K562 (cell line): ENCODE data around the gene PSME1. TPM values are rescaled to one million over a fixed set of nuclear protein-coding genes. Genes with fewer than 3 reads are reported as not detected.

Experiments used
- CBFA2T2 ChIP-seq: fragments of 450-650 bp; conservative IDR thresholded peaks from 2 replicates; pipeline ENCODE4 v1.6.1; 2017; ENCODE audit warnings: mild to moderate bottlenecking
- EHMT2 ChIP-seq: fragments of 450-650 bp; IDR thresholded peaks from 2 replicates; pipeline ENCODE4 v1.6.1; 2018; ENCODE audit warnings: antibody characterized with exemption
- FOSL1 ChIP-seq: fragments of 200-800 bp; sonication (Bioruptor generic); conservative IDR thresholded peaks from 2 replicates; pipeline ENCODE4 v1.6.1; 2016; ENCODE audit warnings: missing genetic modification characterization, missing compliant biosample characterization
- FOXP1 ChIP-seq: sonication (generic); formaldehyde crosslinking; IDR thresholded peaks from 2 replicates; pipeline ENCODE4 v1.8.0; 2022; ENCODE audit warnings: mild to moderate bottlenecking, missing genetic modification reagents
- GABPB2 ChIP-seq: fragments of 250-450 bp; sonication (Bioruptor Pico); conservative IDR thresholded peaks from 2 replicates; pipeline ENCODE4 v1.5.1; 2021; ENCODE audit warnings: mild to moderate bottlenecking
- KLF1 ChIP-seq: fragments of 450-650 bp; IDR thresholded peaks from 2 replicates; pipeline ENCODE4 v1.6.1; 2016; ENCODE audit warnings: missing genetic modification characterization, missing compliant biosample characterization
- NCOA1 ChIP-seq: fragments of 450-650 bp; IDR thresholded peaks from 2 replicates; pipeline ENCODE4 v1.6.1; 2016; ENCODE audit warnings: low read depth
- NR1H2 ChIP-seq: sonication (generic); formaldehyde crosslinking; IDR thresholded peaks from 2 replicates; pipeline ENCODE4 v1.4.0; 2020; ENCODE audit warnings: mild to moderate bottlenecking, missing genetic modification reagents
- PATZ1 ChIP-seq: fragments of 250-450 bp; sonication (Bioruptor Pico); IDR thresholded peaks from 2 replicates; pipeline ENCODE4 v1.5.0; 2020; ENCODE audit warnings: mild to moderate bottlenecking, borderline replicate concordance
- SAFB2 ChIP-seq: fragments of 200-400 bp; formaldehyde crosslinking; IDR thresholded peaks from 2 replicates; pipeline ENCODE4 v1.6.1; 2018; ENCODE audit warnings: borderline replicate concordance, low read length, low read depth, moderate library complexity; ENCODE audit not compliant: severe bottlenecking
- SMARCA5 ChIP-seq: fragments of 450-650 bp; IDR thresholded peaks from 2 replicates; pipeline ENCODE4 v1.6.1; 2016
- TBP ChIP-seq: optimal IDR thresholded peaks from 2 replicates; pipeline ENCODE3; 2011; ENCODE audit warnings: low read depth, low read length, improper control_type of control experiment
- XRCC4 ChIP-seq: IDR thresholded peaks from one replicate; pipeline ENCODE4 v1.6.1; 2011; ENCODE audit not compliant: insufficient read depth, insufficient read length; ENCODE audit errors: extremely low read depth
- ZFP36 ChIP-seq: fragments of 150-350 bp; IDR thresholded peaks from 2 replicates; pipeline ENCODE4 v1.6.1; 2018; ENCODE audit warnings: low read length, low read depth; ENCODE audit not compliant: partially characterized antibody
- ZNF232 ChIP-seq: sonication (generic); formaldehyde crosslinking; IDR thresholded peaks from 2 replicates; pipeline ENCODE4 v1.8.0; 2022; ENCODE audit warnings: mild to moderate bottlenecking, missing genetic modification reagents
- ZNF586 ChIP-seq: fragments of 450-650 bp; formaldehyde crosslinking; conservative IDR thresholded peaks from 2 replicates; pipeline ENCODE4 v1.4.0; 2020; ENCODE audit warnings: mild to moderate bottlenecking, moderate library complexity
- ZNF695 ChIP-seq: fragments of 450-650 bp; formaldehyde crosslinking; IDR thresholded peaks from 2 replicates; pipeline ENCODE4 v1.4.0; 2020; ENCODE audit warnings: mild to moderate bottlenecking, moderate library complexity
- polyA plus RNA-seq, 8 experiments: library from polyadenylated mRNA; depleted of rRNA in 4 of 8; stranded (reverse) in 5 of 8; unstranded in 3 of 8; fragments of >200 nt; fragmentation: Nextera tagmentation in 2 of 8; fragmentation: Illumina TruSeq in 1 of 8; extraction: Ambion mirVana in 2 of 8; extraction: Trizol in 1 of 8; gene quantifications; 2 replicates each; pipeline versions ENCODE4 v1.2.1 to v1.2.3, GENCODE V29; 2011 to 2014; ENCODE audit warnings: inconsistent platforms in 1 of 8, missing spikeins in 1 of 8
- total RNA-seq, 7 experiments: library from RNA; depleted of rRNA in 6 of 7; stranded (reverse); fragments of >200 nt in 6 of 7; fragmentation: Illumina TruSeq in 2 of 7; extraction: Trizol in 2 of 7; gene quantifications; 2 replicates each; pipeline versions ENCODE4 v1.2.1 to v1.2.3, GENCODE V29; 2011 to 2021; ENCODE audit warnings: low replicate concordance in 1 of 7
- TF ChIP-seq, protein P1 (sequence below): fragments of 450-650 bp; IDR thresholded peaks from 2 replicates; pipeline ENCODE4 v1.7.0; 2016; ENCODE audit warnings: borderline replicate concordance
- TF ChIP-seq, protein P2 (sequence below): fragments of 250-450 bp; sonication (Bioruptor Pico); IDR thresholded peaks from 2 replicates; pipeline ENCODE4 v1.4.0; 2020; ENCODE audit warnings: mild to moderate bottlenecking, moderate library complexity, borderline replicate concordance
- TF ChIP-seq, protein P3 (sequence below): fragments of 450-650 bp; IDR thresholded peaks from 2 replicates; pipeline ENCODE4 v1.6.1; 2018; ENCODE audit warnings: mild to moderate bottlenecking, low read depth; ENCODE audit not compliant: partially characterized antibody

PSME1 gene
- total and polyA plus RNA-seq, 9 of the 15 experiments (the other 6 are each of a cell fraction or from before 2014, with no cell fraction given): 20.3 to 180 (median 67.5) TPM

DNA sequence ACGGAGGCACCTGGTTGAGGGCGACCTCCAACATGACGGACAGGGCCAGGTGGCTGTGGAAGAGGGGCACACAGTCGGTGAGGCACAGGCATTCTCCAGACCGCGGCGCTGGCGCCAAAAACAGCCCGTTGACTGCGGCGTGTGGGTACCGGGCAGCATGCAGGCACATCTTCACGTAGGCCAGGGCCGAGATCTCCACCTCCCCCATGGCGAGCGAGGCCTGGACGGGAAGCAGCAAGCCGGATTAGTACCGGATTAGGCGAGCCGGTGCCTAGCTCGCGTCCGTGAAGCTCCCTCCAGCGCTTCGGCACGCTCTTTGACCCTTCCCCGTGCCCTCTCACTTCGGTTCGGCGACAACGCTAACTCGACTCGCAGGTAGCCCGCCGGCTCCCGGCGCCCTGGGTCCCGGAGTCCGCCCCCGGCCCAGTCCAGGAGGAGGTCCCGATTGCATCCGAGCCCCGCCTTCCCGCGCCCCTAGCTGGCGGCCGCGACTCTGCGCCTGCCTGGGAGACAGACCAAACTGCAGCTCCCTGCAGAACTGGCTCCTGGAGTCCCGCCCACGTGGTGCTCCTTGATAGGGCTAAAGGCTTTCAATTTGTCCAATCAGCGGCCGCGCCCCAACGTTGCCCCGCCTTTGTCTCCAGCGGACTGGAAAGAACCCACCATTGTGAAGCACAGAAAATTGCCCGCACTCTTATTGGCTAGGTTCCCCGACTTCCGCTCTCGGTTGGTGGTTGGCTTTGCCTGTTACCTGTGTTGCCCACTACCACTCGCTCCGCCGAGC lies 5.3 kb downstream of the PSME1 start, which contains the start of gene EMC9 (continued):
- TF ChIP-seq PATZ1 (CRISPR knock-in tag) (no peak), EHMT2 (no peak), ZNF586 (CRISPR knock-in tag) (no peak), FOXP1 (CRISPR knock-in tag) (no peak; the same call in 1 of the 2 replicates), ZFP36 (no peak), GABPB2 (CRISPR knock-in tag) (no peak), KLF1 (tag) (no peak), ZNF695 (CRISPR knock-in tag) (no peak), CBFA2T2 (no peak), NCOA1 (no peak), SAFB2 (no peak), XRCC4 (no peak), FOSL1 (tag) (no peak), TBP (peak; percentile 81), NR1H2 (CRISPR knock-in tag) (no peak), ZNF232 (CRISPR knock-in tag) (no peak), SMARCA5 (no peak)
- TF ChIP-seq, protein P1, sequence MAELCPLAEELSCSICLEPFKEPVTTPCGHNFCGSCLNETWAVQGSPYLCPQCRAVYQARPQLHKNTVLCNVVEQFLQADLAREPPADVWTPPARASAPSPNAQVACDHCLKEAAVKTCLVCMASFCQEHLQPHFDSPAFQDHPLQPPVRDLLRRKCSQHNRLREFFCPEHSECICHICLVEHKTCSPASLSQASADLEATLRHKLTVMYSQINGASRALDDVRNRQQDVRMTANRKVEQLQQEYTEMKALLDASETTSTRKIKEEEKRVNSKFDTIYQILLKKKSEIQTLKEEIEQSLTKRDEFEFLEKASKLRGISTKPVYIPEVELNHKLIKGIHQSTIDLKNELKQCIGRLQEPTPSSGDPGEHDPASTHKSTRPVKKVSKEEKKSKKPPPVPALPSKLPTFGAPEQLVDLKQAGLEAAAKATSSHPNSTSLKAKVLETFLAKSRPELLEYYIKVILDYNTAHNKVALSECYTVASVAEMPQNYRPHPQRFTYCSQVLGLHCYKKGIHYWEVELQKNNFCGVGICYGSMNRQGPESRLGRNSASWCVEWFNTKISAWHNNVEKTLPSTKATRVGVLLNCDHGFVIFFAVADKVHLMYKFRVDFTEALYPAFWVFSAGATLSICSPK: no peak
- TF ChIP-seq, protein P2, sequence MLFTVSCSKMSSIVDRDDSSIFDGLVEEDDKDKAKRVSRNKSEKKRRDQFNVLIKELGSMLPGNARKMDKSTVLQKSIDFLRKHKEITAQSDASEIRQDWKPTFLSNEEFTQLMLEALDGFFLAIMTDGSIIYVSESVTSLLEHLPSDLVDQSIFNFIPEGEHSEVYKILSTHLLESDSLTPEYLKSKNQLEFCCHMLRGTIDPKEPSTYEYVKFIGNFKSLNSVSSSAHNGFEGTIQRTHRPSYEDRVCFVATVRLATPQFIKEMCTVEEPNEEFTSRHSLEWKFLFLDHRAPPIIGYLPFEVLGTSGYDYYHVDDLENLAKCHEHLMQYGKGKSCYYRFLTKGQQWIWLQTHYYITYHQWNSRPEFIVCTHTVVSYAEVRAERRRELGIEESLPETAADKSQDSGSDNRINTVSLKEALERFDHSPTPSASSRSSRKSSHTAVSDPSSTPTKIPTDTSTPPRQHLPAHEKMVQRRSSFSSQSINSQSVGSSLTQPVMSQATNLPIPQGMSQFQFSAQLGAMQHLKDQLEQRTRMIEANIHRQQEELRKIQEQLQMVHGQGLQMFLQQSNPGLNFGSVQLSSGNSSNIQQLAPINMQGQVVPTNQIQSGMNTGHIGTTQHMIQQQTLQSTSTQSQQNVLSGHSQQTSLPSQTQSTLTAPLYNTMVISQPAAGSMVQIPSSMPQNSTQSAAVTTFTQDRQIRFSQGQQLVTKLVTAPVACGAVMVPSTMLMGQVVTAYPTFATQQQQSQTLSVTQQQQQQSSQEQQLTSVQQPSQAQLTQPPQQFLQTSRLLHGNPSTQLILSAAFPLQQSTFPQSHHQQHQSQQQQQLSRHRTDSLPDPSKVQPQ (CRISPR knock-in tag): no peak
- TF ChIP-seq, protein P3, sequence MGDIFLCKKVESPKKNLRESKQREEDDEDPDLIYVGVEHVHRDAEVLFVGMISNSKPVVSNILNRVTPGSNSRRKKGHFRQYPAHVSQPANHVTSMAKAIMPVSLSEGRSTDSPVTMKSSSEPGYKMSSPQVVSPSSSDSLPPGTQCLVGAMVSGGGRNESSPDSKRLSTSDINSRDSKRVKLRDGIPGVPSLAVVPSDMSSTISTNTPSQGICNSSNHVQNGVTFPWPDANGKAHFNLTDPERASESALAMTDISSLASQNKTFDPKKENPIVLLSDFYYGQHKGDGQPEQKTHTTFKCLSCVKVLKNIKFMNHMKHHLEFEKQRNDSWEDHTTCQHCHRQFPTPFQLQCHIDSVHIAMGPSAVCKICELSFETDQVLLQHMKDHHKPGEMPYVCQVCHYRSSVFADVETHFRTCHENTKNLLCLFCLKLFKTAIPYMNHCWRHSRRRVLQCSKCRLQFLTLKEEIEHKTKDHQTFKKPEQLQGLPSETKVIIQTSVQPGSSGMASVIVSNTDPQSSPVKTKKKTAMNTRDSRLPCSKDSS: no peak
